CMK (cell line): Measurements from ENCODE around the gene OSTF1.
A peak's percentile ranks its signal among the peaks of the same experiment; 100 is the strongest.

ENCODE experiments used
- DNase-seq: peaks from one replicate; pipeline ENCODE4 v3.0.0-alpha.2; 2010; ENCODE audit warnings: low read depth

OSTF1 gene, protein sequence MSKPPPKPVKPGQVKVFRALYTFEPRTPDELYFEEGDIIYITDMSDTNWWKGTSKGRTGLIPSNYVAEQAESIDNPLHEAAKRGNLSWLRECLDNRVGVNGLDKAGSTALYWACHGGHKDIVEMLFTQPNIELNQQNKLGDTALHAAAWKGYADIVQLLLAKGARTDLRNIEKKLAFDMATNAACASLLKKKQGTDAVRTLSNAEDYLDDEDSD

DNA sequence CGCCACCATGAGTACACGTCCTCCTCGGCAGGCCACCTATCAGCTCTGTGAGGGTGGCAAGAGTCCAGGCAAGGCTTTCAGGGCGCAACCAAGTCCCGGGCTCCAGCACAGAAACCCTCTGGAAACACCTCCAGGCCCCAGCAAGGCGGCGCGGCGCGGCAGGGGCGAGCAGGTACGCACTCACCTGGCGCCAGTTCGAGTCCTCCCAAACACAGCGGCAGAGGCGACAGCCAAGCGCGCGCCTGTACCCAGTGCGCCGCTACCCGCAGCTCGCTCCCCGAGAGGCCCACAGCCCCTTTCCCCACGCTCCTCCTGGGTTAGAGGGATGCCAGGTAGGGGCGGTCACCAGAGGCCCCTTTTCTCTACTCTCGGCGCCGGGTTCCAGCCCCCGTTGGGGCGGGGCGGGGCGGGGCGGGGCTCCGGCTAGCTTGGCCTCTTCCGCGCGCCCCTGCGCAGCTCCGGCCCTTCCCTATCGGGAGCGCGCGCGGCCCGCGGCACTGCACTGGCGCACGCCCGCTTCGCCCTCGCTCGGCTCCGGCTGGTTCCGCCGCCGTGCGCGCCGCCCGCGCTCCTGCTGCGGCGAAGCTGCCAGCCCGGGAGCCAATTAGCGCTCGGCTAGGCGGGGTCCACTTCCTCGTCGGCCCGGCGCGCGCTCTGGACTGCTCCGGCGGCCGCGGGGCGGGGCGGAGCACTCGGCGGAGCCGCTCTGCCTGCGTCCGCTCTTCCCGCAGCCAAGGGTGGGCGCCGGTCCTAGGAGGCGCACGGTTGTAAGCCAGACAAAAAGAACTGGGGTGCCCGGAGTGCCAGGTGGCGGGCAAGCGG, at the start of gene OSTF1, which contains the start of gene NMRK1:
Gene OSTF1 (plus strand): TSS at position 691 of the 822 bp plus-strand sequence. CDS start 179 bp downstream, outside the sequence.
Gene NMRK1 (minus strand): TSS at position 332 of the 822 bp plus-strand sequence. CDS start 5,040 bp downstream, outside the sequence.
- DNase-seq, result peak; percentile 45

DNA sequence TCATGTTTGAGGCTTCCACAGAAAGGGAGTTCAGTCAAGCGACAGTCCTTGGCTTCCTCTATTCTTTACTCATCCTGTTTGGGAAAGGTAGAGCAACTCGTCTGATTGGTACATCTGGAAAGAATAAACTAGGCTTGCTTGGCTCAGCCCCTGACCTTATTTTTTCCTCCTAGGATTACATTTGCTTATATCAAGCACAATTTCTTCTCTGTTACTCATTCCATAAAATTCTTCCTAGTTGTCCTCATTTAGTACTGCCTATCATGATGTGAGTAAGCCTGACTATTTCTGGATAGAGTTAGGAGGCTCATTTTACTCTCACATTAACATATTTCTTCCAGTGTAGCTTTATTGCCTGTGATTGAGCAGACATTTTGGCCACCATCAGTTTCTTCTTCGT, 49.3 kb upstream of the OSTF1 start:
- DNase-seq, result no peak

DNA sequence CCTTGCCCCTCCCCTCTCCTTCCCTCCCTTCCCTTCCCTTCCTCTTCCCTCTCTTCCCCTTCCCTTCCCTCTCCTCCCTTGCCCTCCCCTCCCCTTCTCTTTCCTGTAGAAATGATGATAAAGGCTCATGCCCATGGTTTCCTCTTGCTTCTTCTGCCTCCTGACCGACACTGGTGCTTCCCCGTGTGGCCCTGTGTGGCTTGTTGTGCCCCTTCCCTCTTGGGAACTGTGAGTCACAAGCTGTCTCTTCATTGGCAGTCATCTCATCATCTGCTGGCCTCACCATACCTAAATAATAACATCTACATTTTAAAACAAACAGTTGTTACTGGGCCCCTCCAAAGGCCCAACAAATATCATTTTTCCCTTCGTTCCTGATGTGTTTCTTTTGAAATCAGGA, 48.5 kb upstream of the OSTF1 start:
- DNase-seq, result no peak

DNA sequence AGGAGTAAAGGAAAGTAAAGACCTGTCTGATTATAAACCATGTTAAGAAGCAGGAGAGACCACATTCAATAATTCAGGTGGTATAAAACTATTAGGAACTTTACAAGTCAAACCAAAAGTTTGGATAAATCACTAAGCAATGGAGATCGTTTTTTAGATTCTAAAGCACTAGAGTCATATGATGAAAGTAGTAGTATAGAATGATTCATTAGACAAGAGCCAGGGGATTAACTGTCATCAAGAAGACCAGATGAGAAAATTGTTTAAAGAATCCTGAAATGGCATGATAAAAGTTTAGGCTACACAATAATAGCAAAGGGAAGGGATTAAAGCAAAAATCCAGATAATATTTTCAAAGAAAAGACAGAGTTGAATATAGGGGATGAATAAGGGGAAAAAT, 47.3 kb upstream of the OSTF1 start:
- DNase-seq, result no peak

DNA sequence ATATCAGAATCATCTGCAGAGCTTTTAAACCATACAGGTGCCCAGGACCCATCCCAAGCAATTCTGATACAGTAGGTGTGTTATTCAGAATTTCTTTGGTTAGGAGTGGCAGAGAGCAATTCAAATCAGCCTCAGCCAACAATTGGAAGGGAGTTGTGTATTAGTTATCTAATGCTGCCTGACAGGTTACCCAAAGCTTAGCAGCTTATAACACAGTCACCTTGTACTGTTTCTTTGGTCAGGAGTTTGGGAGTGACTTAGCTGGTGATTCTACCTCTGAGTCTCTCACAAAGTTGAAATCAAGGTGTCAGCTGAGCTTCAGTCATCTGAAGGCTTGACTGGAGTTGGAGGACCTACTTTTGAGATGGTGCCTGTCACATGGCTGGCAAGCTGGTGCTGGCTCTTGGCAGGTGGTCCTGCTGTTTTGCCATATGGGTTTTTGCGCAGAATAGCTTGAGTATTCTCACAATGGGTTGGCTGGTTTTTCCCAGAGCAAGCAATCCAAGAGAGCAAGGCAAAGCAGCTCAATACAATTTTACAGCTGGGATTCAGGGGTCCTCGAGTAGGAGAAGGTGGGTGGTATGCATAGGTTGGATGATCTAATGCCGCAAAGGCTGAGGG, 41.5 kb upstream of the OSTF1 start:
- no peak for DNase-seq

DNA sequence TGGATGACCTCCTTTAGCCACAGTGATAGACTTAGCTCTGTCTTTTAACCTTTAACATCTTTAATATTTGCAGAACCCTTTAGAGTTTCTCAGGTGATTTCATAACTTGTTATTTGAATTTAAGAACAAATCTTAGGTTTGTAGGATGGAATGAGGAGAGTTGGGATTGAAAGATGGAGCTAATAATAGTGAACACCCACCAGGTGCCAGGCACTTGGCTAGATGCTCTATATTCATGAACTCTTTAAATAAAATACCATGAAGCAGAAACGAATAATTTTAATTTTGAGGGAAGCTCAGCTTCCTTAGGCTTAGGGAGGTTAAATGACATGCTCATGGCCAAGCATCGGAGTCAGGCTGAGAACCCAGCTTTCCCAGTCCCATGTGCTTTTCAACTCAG, 40.8 kb upstream of the OSTF1 start:
- no peak for DNase-seq

DNA sequence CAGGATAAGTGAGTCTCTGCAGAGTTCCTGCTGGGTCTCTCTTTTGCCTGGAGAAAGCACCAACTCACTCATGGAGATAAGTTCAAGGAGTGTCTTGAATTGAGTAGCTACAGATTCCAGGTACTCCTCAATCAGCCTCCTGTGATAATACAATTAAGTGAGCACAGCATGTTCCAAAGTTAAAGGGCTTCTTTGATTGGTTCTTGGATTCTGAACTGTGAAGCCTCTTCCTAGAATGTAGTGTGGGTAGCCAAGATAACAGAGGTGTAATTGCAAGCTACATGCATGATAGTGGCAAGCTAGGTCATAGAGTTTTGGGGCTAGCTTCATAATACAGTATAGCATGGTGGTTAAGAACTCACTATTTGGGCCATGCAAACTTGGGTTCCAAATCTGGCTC, 37.0 kb upstream of the OSTF1 start:
- DNase-seq, result no peak

DNA sequence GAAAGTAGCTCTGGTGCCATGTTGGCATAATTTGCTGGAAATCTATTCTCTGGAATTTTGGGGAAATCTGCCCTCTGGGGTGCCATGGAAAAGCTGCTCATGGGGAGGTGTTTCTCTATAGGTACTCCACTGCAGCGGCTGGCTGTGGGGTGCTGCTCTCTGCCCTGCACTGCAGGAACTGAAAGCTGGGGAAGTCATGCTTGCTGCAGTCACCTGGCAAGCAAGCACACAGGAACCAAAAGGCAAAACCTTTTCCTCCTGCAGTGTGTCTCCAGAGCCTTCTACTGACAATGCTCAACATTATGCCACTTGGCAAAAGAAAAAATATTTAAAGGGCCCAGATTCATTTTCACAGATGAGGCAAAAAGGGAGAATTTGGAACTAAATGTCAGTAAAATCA, 34.4 kb upstream of the OSTF1 start:
- DNase-seq, result no peak

DNA sequence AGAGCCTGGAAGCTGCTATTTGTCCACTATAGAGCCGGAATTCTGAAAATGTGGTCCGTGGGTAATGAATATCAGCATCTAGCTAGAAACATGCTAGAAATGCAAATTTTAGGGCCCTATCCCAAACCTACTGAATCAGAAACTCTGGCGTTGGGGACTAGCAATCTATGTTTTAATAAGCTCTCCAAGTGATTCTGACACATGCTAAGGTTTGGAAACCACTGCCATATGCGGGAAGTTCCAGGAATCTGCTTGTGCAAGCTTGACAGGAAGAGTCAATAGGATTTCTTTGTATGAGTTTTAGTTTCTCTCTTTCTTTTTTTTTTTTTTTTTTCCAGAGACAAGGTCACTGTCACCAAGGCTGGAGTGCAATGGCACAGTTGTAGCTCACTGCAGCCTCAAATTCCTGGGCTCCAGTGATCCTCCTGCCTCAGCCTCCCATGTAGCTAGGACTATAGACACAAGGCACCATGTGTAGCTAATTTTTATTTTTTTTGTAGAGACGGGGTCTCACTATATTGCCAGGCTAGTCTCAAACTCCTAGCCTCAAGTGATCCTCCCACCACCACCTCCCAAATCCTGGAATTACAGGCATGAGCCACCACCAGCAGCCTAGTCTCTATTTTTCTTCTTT, 33.8 kb upstream of the OSTF1 start:
- no peak for DNase-seq

DNA sequence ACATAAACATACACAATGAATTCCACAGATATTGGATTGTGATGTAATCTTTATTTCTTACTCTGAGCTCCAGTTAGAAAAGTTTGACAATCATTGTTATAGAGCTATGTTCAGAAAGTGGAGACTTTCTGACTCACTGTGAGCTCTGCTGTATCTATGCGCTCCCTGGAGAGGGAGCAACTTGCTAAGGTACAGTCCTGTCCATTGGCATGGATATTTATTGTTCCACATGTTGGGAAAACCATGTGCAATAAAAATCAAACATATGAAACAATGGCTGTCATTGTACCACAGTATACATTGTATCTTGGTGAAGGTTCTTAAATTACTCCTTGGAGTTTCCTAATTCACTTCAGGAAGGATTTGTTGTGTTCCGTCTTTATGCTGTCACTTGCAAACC, 27.1 kb upstream of the OSTF1 start:
- no peak for DNase-seq

DNA sequence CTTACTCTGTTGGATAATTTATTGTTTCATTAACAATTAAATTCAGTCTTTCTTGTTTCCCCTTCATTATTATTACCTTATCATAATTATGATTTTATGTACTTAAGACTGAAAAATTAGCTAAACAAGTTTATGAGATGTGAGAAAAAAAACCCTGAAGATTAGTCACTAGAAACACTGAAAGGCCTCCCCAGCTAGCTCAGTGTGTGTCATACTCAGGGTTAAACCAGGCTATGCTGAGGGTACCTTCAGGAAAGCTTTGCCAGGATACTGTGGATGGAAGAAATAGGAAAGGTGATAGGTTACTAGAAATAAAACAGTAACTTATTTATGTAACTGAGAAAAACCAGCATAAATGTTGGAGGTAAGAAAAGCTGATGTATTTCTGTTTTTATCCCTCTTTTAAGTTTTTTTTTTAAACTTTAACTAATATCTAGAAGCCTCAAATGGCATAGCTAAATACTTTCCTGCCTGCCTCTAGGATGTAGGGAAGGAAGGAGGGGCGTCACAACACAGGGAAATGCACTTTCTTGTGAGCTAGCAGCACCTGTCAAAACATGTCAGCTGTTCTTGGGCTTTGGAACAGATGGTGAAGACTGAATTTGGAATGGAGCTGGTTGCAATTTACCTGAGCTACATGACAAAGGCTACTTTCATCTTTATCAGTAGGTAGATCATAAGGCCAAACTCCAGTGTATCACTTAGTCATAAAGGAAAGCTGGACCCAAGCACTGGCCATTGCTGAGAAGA, 24.6 kb upstream of the OSTF1 start:
- no peak for DNase-seq

DNA sequence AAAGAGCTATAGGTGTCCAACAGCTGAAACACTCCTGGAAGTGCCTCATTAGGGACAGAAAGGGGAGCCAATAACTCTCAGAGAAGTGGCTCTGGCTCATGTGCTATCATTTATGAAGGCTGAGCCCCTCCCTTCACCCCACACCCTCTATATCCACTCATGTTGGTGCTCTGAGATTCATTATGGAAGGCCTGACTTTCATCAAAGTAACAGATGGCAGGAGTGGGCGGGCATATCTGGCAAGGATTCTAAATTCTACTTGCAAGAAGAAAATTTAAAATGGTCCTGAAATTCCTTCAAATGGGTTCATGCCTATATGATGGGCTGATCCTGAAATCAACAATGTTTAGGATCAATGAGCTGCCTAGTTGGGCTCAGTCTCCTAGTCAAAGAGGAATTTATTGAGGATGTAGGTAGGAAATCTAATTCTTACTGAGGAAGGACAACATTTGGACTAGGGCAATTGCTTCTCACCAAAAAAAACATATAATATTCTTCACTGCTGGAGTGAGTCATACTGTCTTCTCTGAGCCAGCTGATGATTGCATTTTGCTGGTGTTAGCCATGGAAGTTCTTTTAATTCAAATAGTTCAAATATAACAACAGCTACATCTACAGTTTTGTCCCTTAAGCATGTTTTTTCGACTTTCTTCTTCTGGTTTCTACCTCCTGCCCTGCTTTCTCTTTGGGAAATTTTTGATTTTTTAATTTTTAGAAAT, 23.8 kb upstream of the OSTF1 start:
- DNase-seq, result no peak

DNA sequence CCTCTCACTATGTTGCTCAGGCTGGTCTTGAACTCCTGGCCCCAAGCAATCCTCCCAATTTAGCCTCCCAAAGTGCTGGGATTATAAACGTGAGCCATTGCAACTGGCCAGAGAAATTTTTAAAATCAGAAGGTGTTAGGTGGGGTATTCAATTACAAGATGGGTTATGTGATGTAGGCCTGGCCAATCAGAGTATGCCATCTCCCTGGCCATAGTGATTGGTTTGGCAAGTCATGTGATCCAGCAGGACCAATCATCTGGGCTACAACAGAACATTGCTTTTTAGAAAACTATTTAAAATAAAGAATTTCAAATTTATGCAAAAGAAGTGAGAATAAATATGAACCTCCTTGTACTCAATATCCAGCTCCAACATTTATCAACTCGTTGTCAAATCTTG, 22.8 kb upstream of the OSTF1 start:
- DNase-seq, result no peak

DNA sequence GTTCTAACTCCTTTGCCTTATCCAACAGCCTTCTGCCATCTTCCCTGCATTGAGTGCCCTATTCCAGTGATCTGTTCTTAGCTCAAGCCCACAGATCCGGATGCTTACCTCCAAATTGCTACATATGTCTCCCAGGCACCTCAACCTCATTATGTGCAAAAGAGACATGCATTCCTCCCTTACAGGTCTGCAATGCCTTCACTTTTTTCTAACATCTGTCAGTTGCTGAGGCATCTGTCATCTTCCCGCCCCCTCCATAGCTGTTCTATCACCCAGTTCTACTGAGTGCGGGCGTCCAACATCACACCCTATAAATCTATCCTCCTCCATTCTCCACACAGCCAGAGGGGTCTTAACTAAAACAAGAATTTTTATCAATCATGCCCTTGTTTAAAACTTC, 20.4 kb upstream of the OSTF1 start:
- DNase-seq, result no peak

DNA sequence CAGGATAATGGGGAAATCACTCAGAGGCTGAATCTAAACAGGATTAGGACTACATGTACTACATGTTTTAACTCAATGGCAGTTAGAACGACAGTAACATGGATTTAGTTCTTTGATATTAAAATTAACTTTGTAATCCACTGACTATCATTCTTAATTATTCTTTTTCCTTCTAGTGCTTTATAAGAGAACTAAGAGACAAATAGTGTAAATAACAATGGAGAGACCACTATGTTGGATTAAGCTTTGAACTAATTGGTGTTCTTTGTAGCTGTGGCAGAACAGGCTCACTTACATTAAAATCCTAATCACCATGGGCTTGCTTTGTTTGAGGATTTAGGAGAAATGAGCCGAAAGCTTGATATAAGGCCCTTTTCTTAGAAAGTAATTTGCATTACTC, 19.1 kb upstream of the OSTF1 start:
- DNase-seq, result no peak

DNA sequence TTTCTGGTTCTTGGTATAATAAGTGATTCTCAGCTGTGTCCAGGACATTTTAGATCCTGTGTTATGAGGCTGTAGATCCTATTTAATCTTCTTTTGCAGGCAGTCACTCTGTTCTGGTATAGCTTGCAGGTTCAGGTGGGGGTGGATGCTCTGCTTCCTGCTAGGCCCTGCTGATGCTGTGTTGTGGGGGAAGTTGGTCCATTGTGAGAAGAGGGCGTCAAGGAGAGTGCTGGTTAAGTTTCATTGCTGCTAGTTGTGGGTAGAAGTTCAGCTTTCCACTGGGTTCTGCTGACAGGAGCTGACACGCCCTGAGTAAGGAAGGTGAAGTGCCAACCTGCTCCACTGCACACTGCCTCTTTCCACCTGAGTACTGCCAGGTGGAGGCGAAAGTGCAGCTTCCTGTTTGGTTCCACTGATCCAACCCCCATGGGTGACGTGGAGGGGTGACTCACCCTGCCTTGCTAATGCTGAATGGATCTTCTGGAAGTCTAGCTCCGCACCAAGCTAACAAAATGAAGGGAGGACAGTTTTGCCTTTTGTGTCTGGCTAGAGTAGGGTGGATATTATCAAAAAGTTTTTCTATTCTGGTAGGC, 16.7 kb upstream of the OSTF1 start:
- DNase-seq, result no peak

DNA sequence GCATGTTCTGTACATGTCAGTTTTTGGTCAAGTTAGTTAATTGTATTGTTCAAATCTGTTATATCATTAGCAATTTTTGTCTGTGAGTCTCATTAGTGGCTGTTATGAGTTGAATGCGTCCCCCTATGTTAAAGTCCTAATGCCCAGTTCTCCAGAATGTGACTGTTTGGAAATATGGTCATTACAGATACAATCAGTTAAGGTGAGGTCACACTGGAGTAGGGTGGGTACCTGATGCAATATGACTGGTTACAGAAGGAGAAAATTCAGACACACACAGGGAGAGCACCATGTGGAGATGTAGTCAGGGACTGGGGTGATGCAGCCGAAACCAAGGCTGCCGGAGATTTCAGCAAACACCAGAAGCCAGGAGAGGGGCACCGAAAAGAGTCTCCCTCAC, 15.4 kb upstream of the OSTF1 start:
- no peak for DNase-seq

DNA sequence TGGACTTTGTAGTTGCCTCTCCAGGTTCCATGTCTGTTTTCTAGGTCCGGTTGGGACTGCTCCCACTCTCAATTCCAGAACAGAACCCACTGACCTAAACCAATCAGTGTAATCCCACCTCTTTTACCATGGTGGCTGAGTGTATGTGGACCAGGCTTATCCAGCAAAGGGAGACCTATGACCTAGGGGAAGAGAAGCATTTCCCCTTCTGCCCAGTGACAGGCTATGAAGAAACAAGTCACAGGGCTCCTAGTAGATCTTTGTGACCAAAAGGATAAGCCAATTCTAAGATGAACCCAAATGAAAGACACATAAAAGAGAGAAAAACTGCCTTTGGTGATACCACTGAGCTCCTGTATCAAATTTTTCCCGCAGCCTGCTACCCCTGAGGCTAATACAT, 6.7 kb upstream of the OSTF1 start:
- no peak for DNase-seq

DNA sequence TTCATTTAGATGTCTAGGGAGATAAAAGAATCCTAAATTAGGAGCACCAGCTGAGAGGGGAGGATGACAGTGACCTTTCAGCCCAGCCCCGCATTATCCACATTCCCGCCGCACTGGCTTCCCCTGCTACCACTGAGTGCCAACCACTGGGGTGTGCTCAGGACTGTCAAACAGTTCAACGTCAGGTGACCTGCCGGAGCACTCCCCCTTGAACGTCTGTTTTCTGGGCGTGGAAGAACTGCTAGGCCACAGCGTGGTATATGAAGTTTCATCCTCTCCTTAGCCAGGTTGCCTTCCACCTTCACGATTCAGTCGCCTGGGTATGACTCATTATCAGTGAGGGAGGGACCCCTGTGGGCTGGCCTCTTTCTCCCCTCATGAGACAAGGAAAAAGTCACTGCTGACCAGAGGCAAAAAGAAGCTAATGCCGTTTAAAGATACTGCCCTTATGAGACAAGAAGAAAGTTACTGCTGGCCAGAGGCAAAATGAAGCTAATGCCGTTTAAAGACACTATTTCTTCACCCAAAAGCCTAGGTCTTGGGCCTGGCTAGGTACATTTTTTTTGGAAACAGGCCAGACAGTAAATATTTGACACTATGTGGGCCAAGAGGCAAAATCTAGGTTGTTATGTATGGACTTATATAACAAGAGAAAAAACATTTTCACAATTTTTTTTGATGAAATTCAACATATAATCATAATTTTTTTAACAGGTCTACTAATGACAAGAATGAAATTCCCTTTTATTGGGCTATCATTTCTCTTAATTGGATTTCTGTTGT, 4.9 kb upstream of the OSTF1 start:
- DNase-seq, result no peak

DNA sequence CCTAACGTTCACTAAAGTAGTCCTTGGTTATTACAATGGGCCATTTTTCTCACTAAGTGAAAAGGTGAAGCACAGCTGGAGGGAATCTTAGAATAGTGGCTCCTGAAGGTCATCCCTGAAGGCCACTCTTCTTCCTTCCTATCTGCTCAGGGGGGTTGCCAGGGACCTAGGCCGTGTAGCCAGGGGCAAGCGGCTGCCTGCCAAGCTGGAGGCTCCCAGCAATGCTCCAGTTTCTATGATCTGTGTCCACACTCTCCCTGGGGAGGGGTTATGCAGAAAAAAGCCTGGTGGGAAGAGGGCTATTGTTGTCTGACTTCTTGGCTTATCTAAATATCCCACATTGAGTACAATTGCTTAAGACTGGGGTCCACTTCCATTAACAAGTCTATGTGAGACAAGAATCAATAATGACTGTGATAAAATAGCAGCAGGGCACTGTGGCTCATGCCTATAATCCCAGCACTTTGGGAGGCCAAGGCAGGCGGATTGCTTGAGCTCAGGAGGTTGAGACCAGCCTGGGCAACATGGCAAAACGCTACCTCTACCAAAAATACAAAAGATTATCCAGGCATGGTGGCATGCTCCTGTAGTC, 4.1 kb upstream of the OSTF1 start:
- no peak for DNase-seq
